GM12874 (cell line): ENCODE results near the gene RAB38.

Experiments
- TF ChIP-seq, protein P1 (sequence below): IDR thresholded peaks from 2 replicates; pipeline ENCODE4 v1.5.1; 2011; ENCODE audit warnings: low read depth, mild to moderate bottlenecking, control low read depth, low read length, moderate library complexity; ENCODE audit not compliant: insufficient read depth

The RAB38 gene

DNA sequence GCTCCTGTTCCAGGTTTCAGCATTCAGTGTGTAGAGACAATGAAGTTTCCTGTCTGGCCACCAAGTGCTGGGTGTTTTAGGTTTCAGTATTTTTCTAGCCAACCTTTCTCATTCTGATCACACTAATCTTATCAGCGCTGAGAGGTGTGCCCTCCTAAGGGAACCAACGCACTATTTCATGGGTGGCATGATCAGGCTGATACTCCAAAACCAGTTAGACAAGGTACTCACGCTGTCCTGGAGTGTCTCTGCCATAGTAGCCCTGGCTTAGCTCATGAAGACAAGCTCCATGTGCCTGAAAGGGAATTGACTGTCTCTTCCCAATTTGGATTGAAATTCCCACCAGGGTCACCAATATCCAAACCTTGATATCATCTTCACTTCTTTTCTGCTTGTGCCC lies 8.0 kb upstream of the RAB38 start:
- TF ChIP-seq, protein P1, sequence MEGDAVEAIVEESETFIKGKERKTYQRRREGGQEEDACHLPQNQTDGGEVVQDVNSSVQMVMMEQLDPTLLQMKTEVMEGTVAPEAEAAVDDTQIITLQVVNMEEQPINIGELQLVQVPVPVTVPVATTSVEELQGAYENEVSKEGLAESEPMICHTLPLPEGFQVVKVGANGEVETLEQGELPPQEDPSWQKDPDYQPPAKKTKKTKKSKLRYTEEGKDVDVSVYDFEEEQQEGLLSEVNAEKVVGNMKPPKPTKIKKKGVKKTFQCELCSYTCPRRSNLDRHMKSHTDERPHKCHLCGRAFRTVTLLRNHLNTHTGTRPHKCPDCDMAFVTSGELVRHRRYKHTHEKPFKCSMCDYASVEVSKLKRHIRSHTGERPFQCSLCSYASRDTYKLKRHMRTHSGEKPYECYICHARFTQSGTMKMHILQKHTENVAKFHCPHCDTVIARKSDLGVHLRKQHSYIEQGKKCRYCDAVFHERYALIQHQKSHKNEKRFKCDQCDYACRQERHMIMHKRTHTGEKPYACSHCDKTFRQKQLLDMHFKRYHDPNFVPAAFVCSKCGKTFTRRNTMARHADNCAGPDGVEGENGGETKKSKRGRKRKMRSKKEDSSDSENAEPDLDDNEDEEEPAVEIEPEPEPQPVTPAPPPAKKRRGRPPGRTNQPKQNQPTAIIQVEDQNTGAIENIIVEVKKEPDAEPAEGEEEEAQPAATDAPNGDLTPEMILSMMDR, result no peak

GRCh38 chr11:88181776-88182175 lies 6.5 kb upstream of the RAB38 start:
- TF ChIP-seq, protein P1, result no peak

DNA sequence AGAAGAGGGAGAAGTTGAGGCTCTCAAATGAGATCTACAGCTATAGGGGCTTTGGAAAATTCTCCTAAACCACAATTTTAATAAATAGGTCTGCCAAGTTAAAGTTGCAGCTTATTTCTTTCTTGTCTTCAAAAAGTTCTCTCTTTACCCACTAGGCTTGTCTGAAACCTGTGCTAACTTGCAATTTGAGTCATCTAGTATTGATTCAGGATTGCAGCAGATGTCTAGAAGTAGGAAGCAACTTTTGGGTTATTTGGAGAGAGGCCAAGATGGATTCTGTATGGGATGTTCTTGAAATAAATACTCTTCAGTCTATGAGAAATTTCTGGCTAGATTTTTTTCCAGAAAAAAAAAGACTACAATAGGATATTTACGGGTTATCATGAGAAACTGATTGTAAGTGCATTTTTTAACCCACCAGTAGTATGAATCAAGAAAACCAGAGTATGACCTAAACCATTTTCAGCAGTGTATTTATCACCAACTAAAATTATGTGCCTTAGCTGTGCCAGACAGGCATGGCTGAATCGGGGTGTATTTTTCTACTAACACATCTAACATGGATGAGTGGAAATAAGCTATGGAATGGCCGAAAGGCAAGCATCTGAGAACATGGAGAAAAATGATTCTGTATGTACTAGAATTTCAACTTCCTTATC lies 4.9 kb upstream of the RAB38 start:
- TF ChIP-seq, protein P1, result no peak

DNA sequence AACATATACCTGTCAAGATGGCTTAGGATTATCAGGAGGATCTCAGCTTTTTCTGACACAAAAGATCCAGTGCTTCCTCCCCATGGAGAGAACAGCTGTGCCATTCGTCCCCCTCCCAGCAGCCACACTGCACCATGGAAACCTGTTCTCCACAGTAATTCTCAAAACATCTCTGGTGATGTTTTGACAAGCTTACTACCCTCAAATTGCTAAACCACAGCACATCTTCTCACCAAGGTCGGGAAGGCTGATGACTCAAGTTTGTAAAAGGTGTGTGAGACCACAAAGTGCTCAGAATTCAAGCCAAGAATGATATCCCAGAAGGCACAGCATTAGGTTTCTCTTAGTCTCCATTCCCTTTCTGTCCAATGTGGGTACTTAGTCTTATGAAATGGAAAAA lies 3.9 kb upstream of the RAB38 start:
- TF ChIP-seq, protein P1, result no peak

DNA sequence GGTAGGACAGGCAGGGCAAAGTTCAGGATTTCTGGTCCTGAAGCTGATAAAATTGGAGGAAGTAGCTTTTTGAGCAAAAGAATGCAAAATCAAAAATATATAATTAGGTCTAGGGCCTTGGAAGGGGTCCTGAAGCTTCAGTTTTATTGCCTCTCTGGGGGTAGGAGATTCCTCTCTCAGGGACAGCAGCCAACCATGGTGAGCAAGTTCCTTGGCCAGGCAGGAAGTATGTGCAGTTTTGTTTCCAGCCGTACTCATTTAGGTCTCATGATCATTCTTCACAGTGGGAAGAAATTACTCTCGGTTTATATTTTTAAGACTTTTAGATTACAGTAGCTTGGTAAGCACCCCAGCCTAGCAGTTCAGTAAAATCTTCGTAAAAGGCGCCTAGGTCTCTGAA lies 2.9 kb upstream of the RAB38 start:
- TF ChIP-seq, protein P1, result no peak

- TF ChIP-seq, protein P1, result no peak
These were observed 379 bp upstream of the RAB38 start for GRCh38 chr11:88175569-88176075.

- TF ChIP-seq, protein P1, result no peak
These were observed 1.3 kb downstream of the RAB38 start for GRCh38 chr11:88173956-88174355.

DNA sequence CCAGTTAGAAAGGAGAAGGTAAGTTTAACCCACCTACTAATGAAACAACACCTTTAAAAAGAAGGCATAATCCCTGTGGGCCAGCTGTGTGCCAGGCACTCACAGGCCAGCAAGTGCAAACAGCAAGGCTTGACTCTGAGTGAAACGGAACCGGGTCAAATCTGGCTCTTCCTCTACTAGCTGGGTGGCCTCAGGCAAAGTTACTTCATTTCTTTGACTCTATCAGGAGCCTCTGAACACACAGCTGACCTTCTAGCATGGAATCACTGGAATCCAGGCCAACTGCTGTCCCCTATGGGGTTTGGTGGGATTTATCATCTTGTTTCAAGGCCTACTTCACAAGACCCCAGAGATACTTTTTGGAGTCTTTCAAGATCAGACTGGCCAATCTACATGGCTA lies 3.3 kb downstream of the RAB38 start:
- TF ChIP-seq, protein P1, result no peak
